NCI-H69 (cell line): Measurements from ENCODE around the gene EML1.

Source experiments
- DNase-seq: peaks from one replicate; lab custom pipeline; 2025; lab: John Stamatoyannopoulos, UW

Gene EML1

DNA sequence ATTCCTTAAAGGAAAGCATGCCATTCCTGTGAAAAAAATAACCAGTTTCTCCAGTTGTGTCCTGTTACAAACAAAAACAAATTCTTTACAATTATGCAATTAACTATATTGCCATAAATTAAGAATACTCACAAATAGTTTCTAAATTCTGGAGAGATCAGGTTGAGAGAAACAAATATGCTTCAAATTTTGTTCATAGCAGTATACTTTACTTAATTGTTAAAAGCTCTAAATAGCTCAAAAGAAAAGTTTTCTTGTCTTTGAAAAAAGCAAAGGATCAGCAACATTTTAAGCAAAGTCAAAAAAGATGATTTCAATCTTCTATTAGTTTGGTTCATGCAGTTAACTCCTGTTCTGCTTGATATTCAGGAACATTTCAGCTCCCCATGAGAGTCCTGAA is 109.7 kb downstream of the EML1 start:
- DNase-seq = no peak

DNA sequence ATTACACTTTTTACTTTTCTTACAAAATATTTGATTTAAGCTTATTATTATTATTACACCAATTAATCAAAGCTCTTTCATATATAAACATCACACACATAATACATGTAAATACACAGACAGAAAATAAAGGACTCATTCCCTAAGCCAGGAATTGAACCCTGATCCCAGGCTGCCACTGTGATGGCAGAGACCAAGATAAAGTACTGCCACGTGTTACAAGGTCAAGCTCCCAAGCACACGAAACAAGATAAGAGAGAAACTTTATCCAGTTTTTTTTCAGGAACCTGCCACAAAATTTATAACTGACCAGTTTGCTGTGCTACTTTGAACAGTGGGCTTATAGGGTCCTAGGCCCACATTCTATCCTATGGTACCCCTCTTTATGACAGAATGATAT is 111.3 kb downstream of the EML1 start:
- DNase-seq = no peak

- no peak for DNase-seq
Measured at GRCh38 chr14:99905121-99905520, 111.9 kb downstream of the EML1 start.

- DNase-seq = no peak
Measured at GRCh38 chr14:99907761-99908652, 114.8 kb downstream of the EML1 start.

- no peak for DNase-seq
Measured at GRCh38 chr14:99908653-99909250, 115.5 kb downstream of the EML1 start.

GRCh38 chr14:99909513-99910064 is 116.4 kb downstream of the EML1 start:
- no peak for DNase-seq

DNA sequence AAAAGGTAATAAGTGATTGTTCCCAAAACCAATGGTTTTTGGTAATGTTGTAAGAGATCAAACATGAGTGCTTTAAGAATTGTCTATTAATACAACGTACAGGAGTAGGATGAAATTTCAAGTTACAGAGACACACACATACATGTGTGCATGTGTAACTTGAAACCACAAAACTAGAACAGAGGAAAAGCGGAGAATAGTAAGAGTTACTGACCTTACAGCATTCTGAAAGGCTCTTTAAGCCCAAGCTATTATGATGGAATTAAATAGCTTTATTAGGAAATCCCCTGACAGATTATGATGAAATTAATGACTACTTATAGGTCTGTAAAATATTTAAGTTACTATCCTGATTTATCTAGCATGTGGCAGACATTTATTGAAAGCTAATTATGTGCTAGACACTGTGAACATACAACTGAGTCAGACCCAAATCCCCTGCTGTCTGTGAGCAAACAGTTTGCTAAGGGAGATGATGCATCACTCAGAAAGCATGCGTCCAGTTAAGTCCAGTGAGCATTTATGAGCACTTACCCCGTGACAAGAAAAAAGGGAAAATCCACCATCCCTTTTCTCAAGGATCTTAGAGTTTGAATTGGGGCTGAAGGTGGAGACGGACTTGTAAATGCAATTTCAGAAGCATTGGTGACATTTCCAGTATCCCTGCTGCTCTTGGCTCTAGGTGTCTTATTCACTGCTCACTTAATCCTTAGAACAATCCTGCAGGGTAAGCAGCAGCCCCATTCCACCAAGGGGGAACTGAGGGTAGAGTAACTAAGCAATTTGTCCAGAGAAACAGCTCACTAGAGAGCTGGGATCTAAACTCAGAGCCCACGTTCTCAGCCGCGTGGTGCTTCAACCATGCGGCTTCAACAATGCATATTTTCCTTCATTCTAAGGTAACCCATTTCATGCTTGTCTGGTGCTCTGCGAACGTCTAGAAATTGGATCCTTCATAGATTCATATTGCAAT is 117.4 kb downstream of the EML1 start:
- peak; percentile 12 for DNase-seq

GRCh38 chr14:99915305-99916090 is 122.3 kb downstream of the EML1 start:
- no peak for DNase-seq

DNA sequence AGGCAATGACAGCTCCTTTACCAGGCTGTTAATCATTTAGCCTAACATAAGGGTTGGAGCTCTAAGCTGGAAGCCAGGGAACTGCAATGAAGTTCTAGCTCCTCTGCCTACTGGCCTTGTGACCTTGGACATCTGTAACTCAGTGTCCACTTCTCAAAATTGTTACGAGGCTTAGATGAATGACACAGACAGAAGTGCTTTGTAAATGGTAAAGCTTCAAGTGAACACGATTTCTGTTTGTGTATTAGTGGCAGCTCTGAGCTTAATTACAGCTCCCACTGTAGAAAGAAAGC is 122.8 kb downstream of the EML1 start:
- no peak for DNase-seq

- no peak for DNase-seq
Measured at GRCh38 chr14:99918781-99919180, 125.6 kb downstream of the EML1 start.

DNA sequence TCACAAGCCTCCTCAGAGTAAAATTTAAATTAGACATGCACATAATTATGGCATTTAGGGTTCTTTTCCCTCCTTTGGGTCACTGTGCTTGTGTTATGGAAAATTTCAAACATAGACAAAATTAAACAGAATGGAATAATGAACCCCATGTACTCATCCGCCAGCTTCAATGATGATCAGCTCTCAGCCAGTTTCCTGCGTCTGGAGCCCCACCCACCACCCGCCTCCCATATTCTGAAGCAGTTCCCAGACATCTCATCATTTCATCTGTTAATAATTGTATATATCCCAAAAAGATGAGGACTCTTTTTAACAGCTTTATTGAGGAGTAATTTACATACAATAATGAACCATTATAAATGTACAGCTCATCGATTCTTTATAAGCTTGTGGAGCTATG is 128.2 kb downstream of the EML1 start:
- DNase-seq = no peak

GRCh38 chr14:99924379-99924778 is 131.2 kb downstream of the EML1 start:
- DNase-seq = no peak

- DNase-seq = no peak
Measured at GRCh38 chr14:99925471-99925870, 132.3 kb downstream of the EML1 start.

DNA sequence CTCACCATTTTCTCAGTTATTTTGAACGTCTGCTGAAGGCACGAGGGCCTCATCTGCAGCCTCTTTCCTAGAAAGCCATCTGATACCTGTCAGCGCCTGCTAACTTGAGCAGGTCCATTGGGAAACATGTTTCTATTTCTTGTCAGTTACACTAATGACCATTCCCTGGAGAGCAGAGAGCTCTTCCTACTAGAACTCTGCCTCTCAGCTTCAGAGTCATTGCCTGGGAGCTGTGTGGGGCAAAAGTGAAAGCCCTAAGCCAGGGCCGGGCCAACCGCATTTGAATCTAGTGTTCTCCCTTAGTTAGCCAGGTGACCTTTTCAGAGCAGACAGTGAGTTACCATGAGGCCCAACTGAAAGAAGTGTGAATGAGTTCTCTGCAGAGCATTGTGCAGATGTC is 135.8 kb downstream of the EML1 start:
- peak; percentile 15 for DNase-seq

DNA sequence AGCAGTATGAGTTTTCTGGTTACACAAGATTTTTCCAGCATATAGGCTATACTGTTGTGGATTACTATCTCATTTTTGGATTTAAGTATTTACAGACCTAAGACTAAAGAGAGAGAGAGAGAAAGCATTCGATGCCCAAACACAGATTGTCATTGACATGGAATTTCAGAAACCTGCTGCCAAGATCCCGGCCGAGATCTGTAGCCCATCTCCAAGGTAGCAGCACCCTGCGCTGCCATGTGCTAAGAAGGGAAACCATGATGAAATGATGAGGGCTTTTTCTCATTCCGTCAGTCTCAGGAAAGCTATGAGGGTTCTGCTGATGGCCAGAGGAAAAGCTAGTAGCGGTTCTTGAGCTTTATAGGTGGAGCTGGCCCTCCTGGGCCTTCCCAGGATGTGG is 136.4 kb downstream of the EML1 start:
- no peak for DNase-seq

DNA sequence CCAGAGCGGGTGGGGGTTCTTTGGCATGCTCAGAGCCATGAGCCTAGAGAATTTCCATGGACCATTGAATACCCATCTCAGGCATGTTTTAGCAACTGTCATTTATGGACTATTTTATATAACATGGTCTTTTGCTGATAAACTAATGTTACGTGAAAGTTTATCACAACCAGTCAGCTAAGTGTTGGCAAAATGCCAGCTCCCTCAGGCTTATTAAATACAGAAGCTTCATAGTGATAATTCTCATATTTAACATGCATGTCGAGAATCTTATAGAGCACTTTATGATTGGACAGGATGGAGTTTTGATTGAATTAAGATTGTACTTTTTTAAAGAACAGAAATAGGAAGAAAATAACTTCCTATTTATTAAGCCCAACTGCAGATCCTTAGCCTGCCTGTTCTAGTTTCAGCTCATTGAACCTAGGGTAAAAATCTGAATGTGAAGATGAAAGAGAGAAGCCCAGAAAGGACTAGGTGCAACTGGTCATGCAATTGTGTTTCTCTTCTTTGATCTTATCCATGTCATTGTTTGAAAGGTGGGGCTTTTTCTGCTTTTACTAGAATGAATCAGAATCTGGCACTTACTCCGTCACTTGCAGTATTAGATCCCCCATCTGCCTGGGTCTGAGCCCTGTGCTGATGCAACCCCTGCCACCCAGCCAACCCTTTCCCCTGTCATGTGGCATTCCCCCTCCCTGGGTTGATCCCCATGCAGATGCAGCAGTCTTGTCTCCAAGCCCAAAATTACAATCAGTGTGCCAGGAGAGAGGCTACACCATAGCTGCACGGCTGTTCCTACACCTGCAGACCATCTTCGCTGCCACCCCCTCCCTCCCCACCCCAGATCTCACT is 137.4 kb downstream of the EML1 start:
- peak; percentile 21 for DNase-seq

DNA sequence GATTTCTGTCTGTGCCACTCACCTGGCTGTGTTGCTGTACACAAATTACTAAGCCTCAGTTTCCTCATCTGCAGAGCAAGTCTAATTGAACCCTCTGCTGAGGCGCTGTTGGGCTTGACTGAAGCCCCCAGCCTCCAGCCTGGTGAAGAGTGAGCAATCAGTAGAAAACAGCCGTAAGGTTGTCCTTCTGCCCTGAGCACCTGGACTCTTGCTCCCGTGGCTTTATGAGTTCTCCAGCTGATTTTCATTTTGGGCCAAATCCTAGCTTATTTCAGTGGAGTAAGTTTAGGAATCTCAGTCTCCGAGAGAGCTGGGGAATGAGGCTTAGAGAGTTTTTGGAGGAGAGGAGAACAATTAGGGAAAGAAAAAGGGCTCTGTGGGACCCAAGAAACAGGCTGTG is 138.1 kb downstream of the EML1 start:
- DNase-seq = no peak

- no peak for DNase-seq
Measured at GRCh38 chr14:99936056-99936455, 142.8 kb downstream of the EML1 start.

DNA sequence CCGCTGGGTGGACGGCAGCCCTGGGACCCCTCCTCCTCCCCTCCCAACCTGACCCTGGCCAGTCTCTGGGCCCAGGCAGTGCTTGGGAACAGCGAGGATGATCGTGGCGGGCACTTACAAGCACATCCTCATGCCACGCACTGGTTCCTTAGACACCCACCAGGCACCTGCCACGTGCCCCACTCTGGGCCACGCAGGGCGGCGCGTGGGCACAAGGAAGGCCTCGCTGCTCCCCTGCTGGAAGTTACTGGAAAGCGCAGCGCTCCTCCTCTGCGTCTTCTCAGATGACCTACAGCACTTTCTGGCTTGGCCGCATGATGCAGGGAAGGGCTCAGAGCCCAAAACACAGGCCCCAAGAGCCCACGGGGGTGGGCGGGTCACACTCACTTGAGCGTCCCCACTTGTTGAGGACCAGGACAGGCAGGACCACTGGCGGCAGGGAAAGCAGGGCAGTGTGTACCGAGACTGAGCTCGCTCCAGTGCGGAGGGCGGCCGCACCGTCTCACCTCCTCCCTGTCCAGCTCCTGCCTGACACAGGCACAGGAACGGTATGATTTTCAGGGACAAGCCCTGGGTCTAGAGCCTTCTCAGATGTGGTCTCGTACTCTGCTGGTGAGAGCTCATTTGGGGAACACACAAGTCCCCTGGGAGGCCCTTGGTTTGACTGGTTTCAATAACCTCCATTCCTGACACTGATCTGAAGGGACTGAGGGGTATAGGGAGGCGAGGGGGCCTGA is 143.7 kb downstream of the EML1 start:
- DNase-seq = no peak
